ENCODE measurements around the gene CENPU. TPM values are rescaled to one million over a fixed set of nuclear protein-coding genes. Genes with fewer than 3 reads are reported as not detected.
A peak's percentile ranks its signal among the peaks of the same experiment; 100 is the strongest.
"Not testable (repeated sequence)": the region's sequence is repeated elsewhere in the genome, so short reads cannot be mapped to it uniquely, and the experiment has no call there.

CENPU gene
- polyA plus RNA-seq (2013, experiment 1 of 2): 6.4 TPM
- 6.5 TPM for polyA plus RNA-seq (2013, experiment 2 of 2)

- Histone ChIP-seq H4K8ac (ENCODE audit: low read length) (peak within 1 kb of the TSS; percentile 61), H3K14ac (ENCODE audit: low read length in 2 of 2) (no peak within 1 kb of the TSS), H2BK12ac (ENCODE audit: low read length in 2 of 2) (no peak within 1 kb of the TSS), H3K4ac (ENCODE audit: low read depth in 1 of 2, low read length in 2 of 2) (no peak within 1 kb of the TSS), H2BK5ac (ENCODE audit: low read depth, low read length, poor library complexity, severe bottlenecking) (no peak within 1 kb of the TSS), H3K9ac (ENCODE audit: low read length) (peak within 1 kb of the TSS; percentile 82), H2BK15ac (ENCODE audit: low read depth, poor library complexity, severe bottlenecking) (no peak within 1 kb of the TSS), H3K23ac (ENCODE audit: low read length in 2 of 2) (no peak within 1 kb of the TSS), H2AFZ (ENCODE audit: low read depth, low read length) (peak within 1 kb of the TSS; percentile 97), H3K4me1 (ENCODE audit: control insufficient read depth, insufficient read depth, low read depth, low read length) (peaks cover 5% of the 10 kb centered on the region), H3K36me3 (ENCODE audit: control insufficient read depth in 1 of 2, insufficient read depth in 2 of 2, low read depth in 1 of 2, low read length in 2 of 2) (peaks cover 0 to 2% of the 10 kb centered on the region in 2 experiments), H4K91ac (ENCODE audit: low read length) (peak within 1 kb of the TSS; percentile 4), H3K4me2 (ENCODE audit: low read length, poor library complexity, severe bottlenecking) (peak within 1 kb of the TSS; percentile 81), H2AK5ac (ENCODE audit: low read length, severe bottlenecking) (no peak within 1 kb of the TSS), H3K27ac (ENCODE audit: low read length, poor library complexity, severe bottlenecking) (peak within 1 kb of the TSS; percentile 39), H3K18ac (ENCODE audit: low read depth in 1 of 2, low read length in 2 of 2) (peak within 1 kb of the TSS in 1 of 2 experiments; percentile 64), H3K79me1 (replicated peaks; ENCODE audit: low read length, poor library complexity, severe bottlenecking) (peaks cover 10% of the 10 kb centered on the region), H3K27me3 (ENCODE audit: control insufficient read depth in 1 of 2, insufficient read depth in 1 of 2, low read length in 2 of 2) (no peaks in the 10 kb centered on the region), H3K9me3 (ENCODE audit: control insufficient read depth, low read length) (no peaks in the 10 kb centered on the region), H3K4me3 (ENCODE audit: insufficient read depth in 1 of 2, low read depth in 1 of 2, low read length in 2 of 2) (peak within 1 kb of the TSS; percentile 91 to 96), H2BK120ac (ENCODE audit: low read depth, low read length) (no peak within 1 kb of the TSS)
- WGBS: under 1% methylated on average over 64 of the region's 69 CpGs
- DNase-seq: peak; percentile 98
Measured at GRCh38 chr4:184733654-184734524, at the start of gene CENPU. TSS of gene CENPU (minus strand) at chr4:184734096. CDS start at chr4:184734062, 34 bp downstream.

- Histone ChIP-seq H4K8ac (ENCODE audit: low read length) (no peak overlapping the region), H4K91ac (ENCODE audit: low read length) (no peak overlapping the region), H2AK5ac (ENCODE audit: low read length, severe bottlenecking) (no peak overlapping the region), H3K9ac (ENCODE audit: low read length) (no peak overlapping the region), H3K4me2 (ENCODE audit: low read length, poor library complexity, severe bottlenecking) (no peak overlapping the region), H2BK5ac (ENCODE audit: low read depth, low read length, poor library complexity, severe bottlenecking) (no peak overlapping the region), H2BK120ac (ENCODE audit: low read depth, low read length) (no peak overlapping the region), H3K27me3 (ENCODE audit: control insufficient read depth in 1 of 2, insufficient read depth in 1 of 2, low read length in 2 of 2) (no peaks in the 10 kb centered on the region), H3K4me3 (ENCODE audit: insufficient read depth in 1 of 2, low read depth in 1 of 2, low read length in 2 of 2) (no peak overlapping the region), H3K9me3 (ENCODE audit: control insufficient read depth, low read length) (no peaks in the 10 kb centered on the region), H3K4ac (ENCODE audit: low read depth in 1 of 2, low read length in 2 of 2) (no peak overlapping the region), H3K23ac (ENCODE audit: low read length in 2 of 2) (no peak overlapping the region), H3K4me1 (ENCODE audit: control insufficient read depth, insufficient read depth, low read depth, low read length) (peaks cover 4% of the 10 kb centered on the region), H3K79me1 (replicated peaks; ENCODE audit: low read length, poor library complexity, severe bottlenecking) (peaks cover 10% of the 10 kb centered on the region), H3K14ac (ENCODE audit: low read length in 2 of 2) (no peak overlapping the region), H3K27ac (ENCODE audit: low read length, poor library complexity, severe bottlenecking) (no peak overlapping the region), H2AFZ (ENCODE audit: low read depth, low read length) (no peak overlapping the region), H3K36me3 (ENCODE audit: control insufficient read depth in 1 of 2, insufficient read depth in 2 of 2, low read depth in 1 of 2, low read length in 2 of 2) (peaks cover 44 to 81% of the 10 kb centered on the region in 2 experiments), H3K18ac (ENCODE audit: low read depth in 1 of 2, low read length in 2 of 2) (no peak overlapping the region), H2BK15ac (ENCODE audit: low read depth, poor library complexity, severe bottlenecking) (no peak overlapping the region), H2BK12ac (ENCODE audit: low read length in 2 of 2) (no peak overlapping the region)
- WGBS: 87% methylated on average over 14 of the region's 17 CpGs
- no peak for DNase-seq
Measured at GRCh38 chr4:184782731-184783373, 49.0 kb upstream of the CENPU start.

- not testable (repeated sequence) for H2BK12ac ChIP-seq (ENCODE audit: low read length in 2 of 2); H3K9ac ChIP-seq (ENCODE audit: low read length); H2AK5ac ChIP-seq (ENCODE audit: low read length, severe bottlenecking); H2BK15ac ChIP-seq (ENCODE audit: low read depth, poor library complexity, severe bottlenecking); H2BK120ac ChIP-seq (ENCODE audit: low read depth, low read length); H3K27me3 ChIP-seq (ENCODE audit: control insufficient read depth in 1 of 2, insufficient read depth in 1 of 2, low read length in 2 of 2); H3K18ac ChIP-seq (ENCODE audit: low read depth in 1 of 2, low read length in 2 of 2); H3K4ac ChIP-seq (ENCODE audit: low read depth in 1 of 2, low read length in 2 of 2); H3K23ac ChIP-seq (ENCODE audit: low read length in 2 of 2); H3K4me3 ChIP-seq (ENCODE audit: insufficient read depth in 1 of 2, low read depth in 1 of 2, low read length in 2 of 2); H4K8ac ChIP-seq (ENCODE audit: low read length); H3K9me3 ChIP-seq (ENCODE audit: control insufficient read depth, low read length); H2AFZ ChIP-seq (ENCODE audit: low read depth, low read length); H2BK5ac ChIP-seq (ENCODE audit: low read depth, low read length, poor library complexity, severe bottlenecking); DNase-seq; H4K91ac ChIP-seq (ENCODE audit: low read length); H3K79me1 ChIP-seq (replicated peaks; ENCODE audit: low read length, poor library complexity, severe bottlenecking); H3K4me1 ChIP-seq (ENCODE audit: control insufficient read depth, insufficient read depth, low read depth, low read length); H3K4me2 ChIP-seq (ENCODE audit: low read length, poor library complexity, severe bottlenecking); H3K14ac ChIP-seq (ENCODE audit: low read length in 2 of 2); H3K27ac ChIP-seq (ENCODE audit: low read length, poor library complexity, severe bottlenecking)
- WGBS: 95% methylated on average over 4 of the region's 4 CpGs
- peaks cover 41 to 73% of the 10 kb centered on the region in 2 experiments for H3K36me3 ChIP-seq (ENCODE audit: control insufficient read depth in 1 of 2, insufficient read depth in 2 of 2, low read depth in 1 of 2, low read length in 2 of 2)
Measured at GRCh38 chr4:184779160-184779559, 45.3 kb upstream of the CENPU start.

GRCh38 chr4:184778325-184778724 lies 44.4 kb upstream of the CENPU start:
- no peak overlapping the region for H2BK5ac ChIP-seq (ENCODE audit: low read depth, low read length, poor library complexity, severe bottlenecking)
- no peak overlapping the region for H3K23ac ChIP-seq (ENCODE audit: low read length in 2 of 2)
- no peak overlapping the region for H2BK120ac ChIP-seq (ENCODE audit: low read depth, low read length)
- no peak overlapping the region for H3K27ac ChIP-seq (ENCODE audit: low read length, poor library complexity, severe bottlenecking)
- no peak overlapping the region for H4K8ac ChIP-seq (ENCODE audit: low read length)
- peaks cover 7% of the 10 kb centered on the region for H3K79me1 ChIP-seq (replicated peaks; ENCODE audit: low read length, poor library complexity, severe bottlenecking)
- no peak overlapping the region for H3K14ac ChIP-seq (ENCODE audit: low read length in 2 of 2)
- H3K27me3 ChIP-seq (ENCODE audit: control insufficient read depth in 1 of 2, insufficient read depth in 1 of 2, low read length in 2 of 2): no peaks in the 10 kb centered on the region
- no peak overlapping the region for H2BK12ac ChIP-seq (ENCODE audit: low read length in 2 of 2)
- no peaks in the 10 kb centered on the region for H3K9me3 ChIP-seq (ENCODE audit: control insufficient read depth, low read length)
- no peak overlapping the region for H3K4me2 ChIP-seq (ENCODE audit: low read length, poor library complexity, severe bottlenecking)
- peaks cover 37 to 72% of the 10 kb centered on the region in 2 experiments for H3K36me3 ChIP-seq (ENCODE audit: control insufficient read depth in 1 of 2, insufficient read depth in 2 of 2, low read depth in 1 of 2, low read length in 2 of 2)
- no peak overlapping the region for H2AFZ ChIP-seq (ENCODE audit: low read depth, low read length)
- no peak overlapping the region for H2BK15ac ChIP-seq (ENCODE audit: low read depth, poor library complexity, severe bottlenecking)
- DNase-seq: no peak
- H2AK5ac ChIP-seq (ENCODE audit: low read length, severe bottlenecking): peak overlapping the region; percentile 15
- 83% methylated on average over 8 of the region's 8 CpGs for WGBS
- no peaks in the 10 kb centered on the region for H3K4me1 ChIP-seq (ENCODE audit: control insufficient read depth, insufficient read depth, low read depth, low read length)
- H3K18ac ChIP-seq (ENCODE audit: low read depth in 1 of 2, low read length in 2 of 2): no peak overlapping the region
- no peak overlapping the region for H3K9ac ChIP-seq (ENCODE audit: low read length)
- no peak overlapping the region for H3K4me3 ChIP-seq (ENCODE audit: insufficient read depth in 1 of 2, low read depth in 1 of 2, low read length in 2 of 2)
- H4K91ac ChIP-seq (ENCODE audit: low read length): no peak overlapping the region
- H3K4ac ChIP-seq (ENCODE audit: low read depth in 1 of 2, low read length in 2 of 2): no peak overlapping the region
